Gastrocnemius medialis (tissue), 4 donors: Measurements from ENCODE around the gene SEH1L. TPM values are rescaled to one million over a fixed set of nuclear protein-coding genes. Genes with fewer than 3 reads are reported as not detected.

Experiments used
- ATAC-seq, 2 donors: fragments of 150-250 bp; one replicate each; pipeline ENCODE4 v1.9.1; 2016
- DNase-seq, 2 donors: peaks; one replicate each; pipeline ENCODE4 v3.0.0-alpha.2; 2019
- H3K27ac ChIP-seq, 4 donors: fragments of 200-600 bp; sonication (generic); 1 replicate in 1 of 4; 2 replicates in 3 of 4; pipeline ENCODE4 v1.5.1; 2016 to 2018; ENCODE audit warnings: mild to moderate bottlenecking in 2 of 4, moderate library complexity in 1 of 4
- H3K27me3 ChIP-seq, 3 donors: fragments of 200-600 bp; sonication (generic) in 2 of 3; 1 replicate in 1 of 3; 2 replicates in 2 of 3; pipeline versions ENCODE4 v1.5.1 to v1.6.0; 2016 to 2019; ENCODE audit warnings: mild to moderate bottlenecking in 1 of 3, moderate library complexity in 1 of 3
- H3K36me3 ChIP-seq, 2 donors: fragments of 200-600 bp; sonication (generic) in 1 of 2; one replicate each; pipeline ENCODE4 v1.5.1; 2017 to 2018
- H3K4me1 ChIP-seq, 2 donors: fragments of 200-600 bp; sonication (generic) in 1 of 2; one replicate each; pipeline ENCODE4 v1.5.1; 2016 to 2017; ENCODE audit warnings: mild to moderate bottlenecking in 2 of 2
- H3K4me3 ChIP-seq, 4 donors: fragments of 200-600 bp; sonication (generic) in 3 of 4; 1 replicate in 1 of 4; 2 replicates in 3 of 4; pipeline ENCODE4 v1.5.1; 2016 to 2019; ENCODE audit warnings: mild to moderate bottlenecking in 2 of 4
- H3K9me3 ChIP-seq, 3 donors: fragments of 200-600 bp; sonication (generic) in 2 of 3; 1 replicate in 1 of 3; 2 replicates in 2 of 3; pipeline ENCODE4 v1.5.1; 2016 to 2019
- POLR2A ChIP-seq, 2 donors: fragments of 450-650 bp; IDR thresholded peaks; one replicate each; pipeline ENCODE4 v1.6.1; 2017; ENCODE audit warnings: antibody characterized with exemption in 2 of 2, mild to moderate bottlenecking in 2 of 2, moderate library complexity in 2 of 2
- in situ Hi-C, 4 donors: fragments of 200-750 bp; cut with MboI; loops; one replicate each; pipeline versions ENCODE4 v1.15.0 to v1.8.0; 2017; ENCODE audit warnings: low sequenced_read_pairs in 4 of 4
- intact Hi-C: fragments of 100-400 bp; cut with DNase I; formaldehyde crosslinking; loops from one replicate; pipeline ENCODE4 v1.15.1; 2023; ENCODE audit warnings: low total_unique reads
- total RNA-seq, 4 donors: library from RNA; depleted of rRNA; stranded (reverse); fragments of >200 nt; gene quantifications; one replicate each; pipeline versions ENCODE4 v1.1.0 to v1.2.3, GENCODE V29; 2016
- TF ChIP-seq, protein P1 (sequence below), 5 experiments: fragments of 450-650 bp in 3 of 5; fragments of 200-600 bp in 2 of 5; sonication (generic) in 2 of 5; IDR thresholded peaks in 4 of 5; conservative IDR thresholded peaks in 1 of 5; 1 replicate in 4 of 5; 2 replicates in 1 of 5; pipeline ENCODE4 v1.5.1; 2016 to 2019; ENCODE audit warnings: antibody characterized with exemption in 5 of 5, mild to moderate bottlenecking in 3 of 5, moderate library complexity in 3 of 5

The SEH1L gene
- total RNA-seq, 4 donors from 2014 or later: 19.8 to 29.9 (median 28.2) TPM

DNA sequence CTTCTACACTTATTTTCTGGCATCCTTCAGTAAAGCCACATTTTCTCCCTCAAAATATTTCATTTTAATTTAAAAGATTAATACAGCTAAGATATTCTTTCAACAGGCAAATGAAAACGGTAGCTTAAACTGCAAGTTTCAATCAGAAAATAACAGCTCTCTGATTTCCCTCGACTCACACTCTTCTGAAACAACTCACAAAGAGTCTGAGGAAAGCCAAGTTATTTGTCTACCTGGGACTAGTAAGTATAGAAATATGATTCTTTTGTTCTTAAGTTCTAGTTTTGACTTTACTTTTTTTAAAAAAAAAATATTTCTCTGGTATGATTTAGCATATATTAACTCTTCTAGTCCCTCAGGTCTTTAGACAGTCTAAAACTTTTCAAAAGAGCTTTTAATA lies 70.6 kb downstream of the SEH1L start:
- Histone ChIP-seq H3K27ac (no peak overlapping the region), H3K4me1 (no peaks in the 10 kb centered on the region), H3K27me3 (no peaks in the 10 kb centered on the region), H3K9me3 (no peaks in the 10 kb centered on the region), H3K4me3 (no peak overlapping the region), H3K36me3 (peaks cover 0 to 61% of the 10 kb centered on the region in 2 donors)
- intact Hi-C loops (no loop called here), in situ Hi-C loops (loop anchor here in 1 of 4 donors (25.0 kb wide), 1 partner anchor 106 kb away; no protein-coding TSS in a partner anchor)
- no peak for DNase-seq
- no peak for ATAC-seq
- TF ChIP-seq, protein P1, sequence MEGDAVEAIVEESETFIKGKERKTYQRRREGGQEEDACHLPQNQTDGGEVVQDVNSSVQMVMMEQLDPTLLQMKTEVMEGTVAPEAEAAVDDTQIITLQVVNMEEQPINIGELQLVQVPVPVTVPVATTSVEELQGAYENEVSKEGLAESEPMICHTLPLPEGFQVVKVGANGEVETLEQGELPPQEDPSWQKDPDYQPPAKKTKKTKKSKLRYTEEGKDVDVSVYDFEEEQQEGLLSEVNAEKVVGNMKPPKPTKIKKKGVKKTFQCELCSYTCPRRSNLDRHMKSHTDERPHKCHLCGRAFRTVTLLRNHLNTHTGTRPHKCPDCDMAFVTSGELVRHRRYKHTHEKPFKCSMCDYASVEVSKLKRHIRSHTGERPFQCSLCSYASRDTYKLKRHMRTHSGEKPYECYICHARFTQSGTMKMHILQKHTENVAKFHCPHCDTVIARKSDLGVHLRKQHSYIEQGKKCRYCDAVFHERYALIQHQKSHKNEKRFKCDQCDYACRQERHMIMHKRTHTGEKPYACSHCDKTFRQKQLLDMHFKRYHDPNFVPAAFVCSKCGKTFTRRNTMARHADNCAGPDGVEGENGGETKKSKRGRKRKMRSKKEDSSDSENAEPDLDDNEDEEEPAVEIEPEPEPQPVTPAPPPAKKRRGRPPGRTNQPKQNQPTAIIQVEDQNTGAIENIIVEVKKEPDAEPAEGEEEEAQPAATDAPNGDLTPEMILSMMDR (IDR thresholded peaks at IDR 0.05 in 4 of 5, conservative IDR thresholded peaks at IDR 0.05 in 1 of 5): no peak
- TF ChIP-seq POLR2A (IDR thresholded peaks at IDR 0.05): no peak

DNA sequence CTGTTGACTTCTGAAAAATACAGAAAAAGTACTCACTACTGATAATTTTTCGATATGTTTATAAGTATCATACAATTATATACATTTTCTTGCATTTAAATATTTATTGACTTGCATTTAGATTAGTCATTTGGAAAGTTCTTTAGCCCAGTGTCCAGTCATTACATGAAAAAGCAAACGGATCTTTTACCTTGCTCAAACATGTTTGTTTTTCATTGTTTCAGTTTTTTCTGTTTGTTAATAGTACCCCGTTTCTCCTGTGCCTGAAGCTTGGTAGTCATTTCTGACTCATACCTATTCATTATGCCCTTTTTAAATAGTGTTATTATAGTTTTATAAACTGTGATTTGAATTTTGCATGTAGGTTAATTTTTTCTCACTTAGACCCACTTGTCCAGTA lies 71.5 kb downstream of the SEH1L start:
- no peak overlapping the region for H3K27ac ChIP-seq
- H3K36me3 ChIP-seq: peaks cover 0 to 64% of the 10 kb centered on the region in 2 donors
- H3K9me3 ChIP-seq: no peaks in the 10 kb centered on the region
- TF ChIP-seq POLR2A (IDR thresholded peaks at IDR 0.05): no peak
- TF ChIP-seq, protein P1 (IDR thresholded peaks at IDR 0.05 in 4 of 5, conservative IDR thresholded peaks at IDR 0.05 in 1 of 5): no peak
- DNase-seq: no peak
- no peak overlapping the region for H3K4me3 ChIP-seq
- ATAC-seq: no peak
- intact Hi-C loops: no loop called here
- H3K4me1 ChIP-seq: no peaks in the 10 kb centered on the region
- no peaks in the 10 kb centered on the region for H3K27me3 ChIP-seq
- in situ Hi-C loops: loop anchor here in 1 of 4 donors (25.0 kb wide), 1 partner anchor 107 kb away; no protein-coding TSS in a partner anchor

GRCh38 chr18:13022644-13023043 lies 74.8 kb downstream of the SEH1L start:
- no peak overlapping the region for H3K27ac ChIP-seq
- no peaks in the 10 kb centered on the region for H3K27me3 ChIP-seq
- in situ Hi-C loops (loop anchor here in 1 of 4 donors (25.0 kb wide), 1 partner anchor 110 kb away; no protein-coding TSS in a partner anchor), intact Hi-C loops (no loop called here)
- H3K9me3 ChIP-seq: no peaks in the 10 kb centered on the region
- TF ChIP-seq, protein P1 (IDR thresholded peaks at IDR 0.05 in 4 of 5, conservative IDR thresholded peaks at IDR 0.05 in 1 of 5): no peak
- TF ChIP-seq POLR2A (IDR thresholded peaks at IDR 0.05): no peak
- ATAC-seq: no peak
- H3K36me3 ChIP-seq: peaks cover 0 to 61% of the 10 kb centered on the region in 2 donors
- no peak for DNase-seq
- no peaks in the 10 kb centered on the region for H3K4me1 ChIP-seq
- no peak overlapping the region for H3K4me3 ChIP-seq

DNA sequence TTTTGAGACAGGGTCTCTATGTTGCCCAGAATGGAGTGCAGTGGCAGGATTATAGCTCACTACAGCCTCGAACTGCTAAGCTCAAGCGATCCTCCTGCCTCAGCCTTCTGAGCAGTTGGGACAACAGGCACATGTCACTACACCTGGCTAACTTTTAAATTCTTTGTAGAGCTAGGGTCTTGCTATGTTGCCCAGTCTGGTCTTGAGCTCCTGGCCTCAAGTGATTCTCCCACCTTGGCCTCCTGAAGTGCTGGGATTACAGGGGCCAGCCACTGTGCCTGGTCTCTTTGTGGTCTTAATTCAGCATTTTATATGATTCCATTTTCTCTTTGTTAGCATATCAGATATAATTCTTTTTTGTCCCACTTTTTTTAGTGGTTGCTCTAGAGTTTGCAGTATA lies 77.4 kb downstream of the SEH1L start:
- no peaks in the 10 kb centered on the region for H3K27me3 ChIP-seq
- no peak overlapping the region for H3K4me3 ChIP-seq
- peaks cover 0 to 37% of the 10 kb centered on the region in 2 donors for H3K36me3 ChIP-seq
- intact Hi-C loops: no loop called here
- in situ Hi-C loops: no loop called here
- H3K4me1 ChIP-seq: peaks cover 0 to 6% of the 10 kb centered on the region in 2 donors
- H3K27ac ChIP-seq: no peak overlapping the region
- H3K9me3 ChIP-seq: no peaks in the 10 kb centered on the region
- TF ChIP-seq, protein P1 (IDR thresholded peaks at IDR 0.05 in 4 of 5, conservative IDR thresholded peaks at IDR 0.05 in 1 of 5): no peak
- TF ChIP-seq POLR2A (IDR thresholded peaks at IDR 0.05): no peak
- DNase-seq (no peak), ATAC-seq (no peak)
